Hepatocyte (in vitro differentiated cells): ENCODE results near the gene BBX. TPM values are rescaled to one million over a fixed set of nuclear protein-coding genes. Genes with fewer than 3 reads are reported as not detected.

Experiments used
- DNase-seq: peaks from one replicate; pipeline ENCODE4 v3.0.0-alpha.2; 2016; ENCODE audit warnings: low spot score
- H2AFZ ChIP-seq: fragments of 200-600 bp; sonication (generic); 2 replicates; pipeline ENCODE4 v1.6.0; 2016; ENCODE audit warnings: antibody characterized with exemption, mild to moderate bottlenecking
- H3K27ac ChIP-seq: fragments of 200-600 bp; sonication (generic); 2 replicates; pipeline ENCODE4 v1.5.1; 2016; ENCODE audit warnings: mild to moderate bottlenecking
- H3K27me3 ChIP-seq: fragments of 200-600 bp; sonication (generic); 2 replicates; pipeline ENCODE4 v1.6.1; 2016
- H3K36me3 ChIP-seq: fragments of 200-600 bp; sonication (generic); replicated peaks from 2 replicates; pipeline ENCODE4 v1.5.1; 2016; ENCODE audit warnings: low read depth; ENCODE audit not compliant: insufficient read depth
- H3K4me1 ChIP-seq: fragments of 200-600 bp; sonication (generic); 2 replicates; pipeline ENCODE4 v1.5.1; 2016; ENCODE audit warnings: mild to moderate bottlenecking, moderate library complexity; ENCODE audit not compliant: insufficient read depth
- H3K4me2 ChIP-seq: fragments of 200-600 bp; sonication (generic); 2 replicates; pipeline ENCODE4 v1.6.0; 2016
- H3K4me3 ChIP-seq: fragments of 200-600 bp; sonication (generic); 2 replicates; pipeline ENCODE4 v1.5.1; 2016; ENCODE audit warnings: mild to moderate bottlenecking
- H3K79me2 ChIP-seq: fragments of 200-600 bp; sonication (generic); 2 replicates; pipeline ENCODE4 v1.6.0; 2017; ENCODE audit warnings: mild to moderate bottlenecking
- H3K9me2 ChIP-seq: fragments of 200-600 bp; sonication (generic); replicated peaks from 2 replicates; pipeline ENCODE4 v1.6.0; 2017; ENCODE audit warnings: mild to moderate bottlenecking; ENCODE audit not compliant: insufficient read depth
- H3K9me3 ChIP-seq: fragments of 200-600 bp; sonication (generic); 2 replicates; pipeline ENCODE4 v1.5.1; 2016; ENCODE audit warnings: low read depth, mild to moderate bottlenecking
- H4K20me1 ChIP-seq: fragments of 200-600 bp; sonication (generic); 2 replicates; pipeline ENCODE4 v1.6.0; 2016; ENCODE audit warnings: mild to moderate bottlenecking; ENCODE audit not compliant: insufficient read depth, poor library complexity, severe bottlenecking
- CTCF ChIP-seq: fragments of 200-600 bp; sonication (generic); IDR thresholded peaks from 2 replicates; pipeline ENCODE4 v1.5.1; 2016; ENCODE audit warnings: antibody characterized with exemption, mild to moderate bottlenecking; ENCODE audit not compliant: poor library complexity
- EZH2 ChIP-seq: fragments of 200-600 bp; sonication (generic); IDR thresholded peaks from 2 replicates; pipeline ENCODE4 v1.6.1; 2016; ENCODE audit warnings: antibody characterized with exemption, mild to moderate bottlenecking, borderline replicate concordance
- EZH2phosphoT487 ChIP-seq: fragments of 200-600 bp; sonication (generic); IDR thresholded peaks from one replicate; pipeline ENCODE4 v1.6.1; 2018; ENCODE audit warnings: antibody characterized with exemption, mild to moderate bottlenecking, low read depth, moderate library complexity; ENCODE audit not compliant: unreplicated experiment, severe bottlenecking
- WGBS: methylation state at CpG from one replicate; pipeline ENCODE4 v1.1.6; 2016; ENCODE audit warnings: low lambda C conversion rate; ENCODE audit errors: missing lambda C conversion rate; 5-methylcytosine and 5-hydroxymethylcytosine counted together
- polyA plus RNA-seq: library from polyadenylated mRNA; unstranded; fragments of >200 nt; fragmentation: Nextera tagmentation; extraction: Ambion mirVana; gene quantifications from 2 replicates; pipeline ENCODE4 v1.2.1, GENCODE V29; 2016
- total RNA-seq: library from RNA; depleted of rRNA; stranded (reverse); fragments of >200 nt; gene quantifications from 2 replicates; pipeline ENCODE4 v1.2.3, GENCODE V29; 2014

BBX gene
- total and polyA plus RNA-seq, 2 experiments from 2014 or later = 63.7 to 75.2 TPM

- H4K20me1 ChIP-seq = no peaks in the 10 kb centered on the region
- 94% methylated on average over 4 of the region's 4 CpGs for WGBS
Observed at GRCh38 chr3:107665351-107665750, 142.6 kb downstream of the BBX start.

GRCh38 chr3:107666853-107667252 lies 144.1 kb downstream of the BBX start:
- Histone ChIP-seq H3K4me2 (no peak overlapping the region), H3K4me1 (peaks cover 2% of the 10 kb centered on the region), H3K4me3 (no peak overlapping the region), H4K20me1 (no peaks in the 10 kb centered on the region), H3K27me3 (no peaks in the 10 kb centered on the region), H3K36me3 (no peaks in the 10 kb centered on the region), H2AFZ (no peak overlapping the region), H3K9me3 (no peaks in the 10 kb centered on the region), H3K9me2 (no peaks in the 10 kb centered on the region), H3K79me2 (no peaks in the 10 kb centered on the region), H3K27ac (no peak overlapping the region)
- DNase-seq = no peak
- TF ChIP-seq EZH2phosphoT487 (no peak), CTCF (no peak), EZH2 (no peak)
- 65% methylated on average over 2 of the region's 2 CpGs for WGBS

More at GRCh38 chr3:107665351-107665750, 142.6 kb downstream of the BBX start:
- Histone ChIP-seq H3K27me3 (no peaks in the 10 kb centered on the region), H3K4me1 (peaks cover 7% of the 10 kb centered on the region), H3K27ac (no peak overlapping the region), H3K36me3 (no peaks in the 10 kb centered on the region), H3K4me3 (no peak overlapping the region), H3K9me2 (no peaks in the 10 kb centered on the region), H3K9me3 (no peaks in the 10 kb centered on the region), H3K79me2 (peaks cover 4% of the 10 kb centered on the region), H2AFZ (no peak overlapping the region), H3K4me2 (no peak overlapping the region)
- TF ChIP-seq EZH2phosphoT487 (no peak), EZH2 (no peak)
- no peak for DNase-seq

GRCh38 chr3:107668416-107668815 lies 145.7 kb downstream of the BBX start:
- Histone ChIP-seq H3K9me2 (no peaks in the 10 kb centered on the region), H3K27ac (no peak overlapping the region), H3K27me3 (no peaks in the 10 kb centered on the region), H3K4me2 (no peak overlapping the region), H3K79me2 (no peaks in the 10 kb centered on the region), H2AFZ (no peak overlapping the region), H3K4me1 (no peaks in the 10 kb centered on the region), H3K9me3 (no peaks in the 10 kb centered on the region), H4K20me1 (no peaks in the 10 kb centered on the region), H3K36me3 (no peaks in the 10 kb centered on the region), H3K4me3 (no peak overlapping the region)
- DNase-seq = no peak
- TF ChIP-seq EZH2 (no peak), EZH2phosphoT487 (no peak), CTCF (no peak)
- 89% methylated on average over 5 of the region's 5 CpGs for WGBS

GRCh38 chr3:107668963-107669362 lies 146.2 kb downstream of the BBX start:
- Histone ChIP-seq H3K9me2 (no peaks in the 10 kb centered on the region), H4K20me1 (no peaks in the 10 kb centered on the region), H3K4me3 (no peak overlapping the region), H3K79me2 (peaks cover 2% of the 10 kb centered on the region), H2AFZ (no peak overlapping the region), H3K36me3 (no peaks in the 10 kb centered on the region), H3K4me1 (no peaks in the 10 kb centered on the region), H3K9me3 (no peaks in the 10 kb centered on the region), H3K27me3 (no peaks in the 10 kb centered on the region), H3K4me2 (no peak overlapping the region), H3K27ac (no peak overlapping the region)
- TF ChIP-seq EZH2 (no peak), EZH2phosphoT487 (no peak), CTCF (no peak)
- 91% methylated on average over 3 of the region's 3 CpGs for WGBS
- no peak for DNase-seq
